C4-2B (cell line): ENCODE data around the gene OARD1.

Experiments
- H3K27ac ChIP-seq: fragments of 450-650 bp; 2 replicates; pipeline ENCODE4 v1.5.1; 2017
- ZFX ChIP-seq: fragments of 450-650 bp; IDR thresholded peaks from 2 replicates; pipeline ENCODE4 v1.6.1; 2017
- TF ChIP-seq, protein P1 (sequence below): fragments of 450-650 bp; conservative IDR thresholded peaks from 2 replicates; pipeline ENCODE4 v1.5.1; 2017; ENCODE audit warnings: mild to moderate bottlenecking

The OARD1 gene

DNA sequence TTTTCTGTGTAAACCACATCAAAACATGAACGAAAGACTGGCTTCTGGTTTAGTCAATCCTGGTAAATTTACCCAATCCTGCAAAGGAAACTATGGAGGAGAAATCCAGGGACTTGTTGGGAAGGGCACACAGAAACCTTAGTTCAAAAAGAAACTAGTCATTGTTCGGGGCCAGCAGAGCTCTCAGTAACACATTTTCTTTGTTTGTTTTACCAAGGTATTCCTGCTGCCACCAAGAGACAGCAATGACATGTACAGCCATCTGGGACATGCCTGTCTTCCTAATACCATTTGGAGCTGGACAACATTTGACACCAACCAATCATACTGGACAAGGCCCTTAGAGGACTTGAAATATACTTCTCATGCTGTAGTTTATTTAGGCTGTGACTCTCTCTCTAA lies 8.3 kb downstream of the OARD1 start:
- no peak for TF ChIP-seq ZFX
- TF ChIP-seq, protein P1, sequence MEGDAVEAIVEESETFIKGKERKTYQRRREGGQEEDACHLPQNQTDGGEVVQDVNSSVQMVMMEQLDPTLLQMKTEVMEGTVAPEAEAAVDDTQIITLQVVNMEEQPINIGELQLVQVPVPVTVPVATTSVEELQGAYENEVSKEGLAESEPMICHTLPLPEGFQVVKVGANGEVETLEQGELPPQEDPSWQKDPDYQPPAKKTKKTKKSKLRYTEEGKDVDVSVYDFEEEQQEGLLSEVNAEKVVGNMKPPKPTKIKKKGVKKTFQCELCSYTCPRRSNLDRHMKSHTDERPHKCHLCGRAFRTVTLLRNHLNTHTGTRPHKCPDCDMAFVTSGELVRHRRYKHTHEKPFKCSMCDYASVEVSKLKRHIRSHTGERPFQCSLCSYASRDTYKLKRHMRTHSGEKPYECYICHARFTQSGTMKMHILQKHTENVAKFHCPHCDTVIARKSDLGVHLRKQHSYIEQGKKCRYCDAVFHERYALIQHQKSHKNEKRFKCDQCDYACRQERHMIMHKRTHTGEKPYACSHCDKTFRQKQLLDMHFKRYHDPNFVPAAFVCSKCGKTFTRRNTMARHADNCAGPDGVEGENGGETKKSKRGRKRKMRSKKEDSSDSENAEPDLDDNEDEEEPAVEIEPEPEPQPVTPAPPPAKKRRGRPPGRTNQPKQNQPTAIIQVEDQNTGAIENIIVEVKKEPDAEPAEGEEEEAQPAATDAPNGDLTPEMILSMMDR, result no peak
- no peak overlapping the region for H3K27ac ChIP-seq

DNA sequence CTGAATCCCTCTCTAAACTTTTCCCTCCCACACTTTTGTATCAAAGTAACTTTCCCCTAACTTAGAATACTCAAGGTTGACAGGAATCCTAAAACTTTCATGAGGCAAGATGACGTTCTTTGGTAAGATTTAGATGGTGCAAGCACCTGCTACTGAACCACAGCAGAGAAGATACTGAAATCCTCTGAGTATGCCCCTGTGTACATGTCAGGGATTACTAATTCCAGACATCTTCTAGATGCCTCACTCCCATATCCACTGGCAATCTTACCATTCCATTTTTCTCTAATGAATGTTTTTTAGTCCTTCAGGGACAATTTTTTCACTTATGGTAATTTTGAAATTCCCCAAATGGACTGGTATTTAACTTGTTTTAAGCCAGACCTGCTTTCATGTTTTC lies 10.1 kb downstream of the OARD1 start:
- no peak for TF ChIP-seq ZFX
- TF ChIP-seq, protein P1, result no peak
- H3K27ac ChIP-seq, result no peak overlapping the region

DNA sequence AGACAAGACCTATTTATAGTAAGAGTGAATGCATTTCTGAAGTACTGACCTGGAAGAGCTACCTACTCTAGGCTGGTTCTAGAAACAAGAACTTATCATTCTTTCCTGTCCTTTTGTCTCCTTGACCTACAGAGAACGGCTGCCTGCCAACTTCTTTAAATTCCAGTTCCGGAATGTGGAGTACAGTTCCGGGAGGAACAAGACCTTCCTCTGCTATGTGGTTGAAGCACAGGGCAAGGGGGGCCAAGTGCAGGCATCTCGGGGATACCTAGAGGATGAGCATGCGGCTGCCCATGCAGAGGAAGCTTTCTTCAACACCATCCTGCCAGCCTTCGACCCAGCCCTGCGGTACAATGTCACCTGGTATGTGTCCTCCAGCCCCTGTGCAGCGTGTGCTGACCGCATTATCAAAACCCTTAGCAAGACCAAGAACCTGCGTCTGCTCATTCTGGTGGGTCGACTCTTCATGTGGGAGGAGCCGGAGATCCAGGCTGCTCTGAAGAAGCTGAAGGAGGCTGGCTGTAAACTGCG lies 10.9 kb downstream of the OARD1 start:
- H3K27ac ChIP-seq, result no peak overlapping the region
- TF ChIP-seq, protein P1, result no peak
- no peak for TF ChIP-seq ZFX

DNA sequence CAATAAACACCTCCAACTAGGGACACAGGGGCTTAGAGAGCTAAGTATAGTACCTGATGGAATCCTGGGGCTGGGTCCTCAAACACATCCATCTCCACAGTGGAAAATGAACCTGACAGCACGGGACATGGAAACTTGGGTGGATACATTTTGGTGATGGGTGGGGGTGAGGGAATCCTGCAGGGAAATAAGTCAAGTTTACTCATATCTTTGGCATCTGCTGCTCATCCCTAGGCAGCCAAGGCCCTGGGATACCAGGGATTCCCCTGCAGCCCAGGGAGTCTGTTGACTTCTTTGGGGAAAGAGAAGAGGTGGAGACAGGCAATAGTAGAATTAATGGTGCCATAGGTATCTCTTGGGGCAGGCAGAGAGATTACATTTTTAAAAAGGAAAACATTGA lies 12.6 kb downstream of the OARD1 start:
- no peak overlapping the region for H3K27ac ChIP-seq
- TF ChIP-seq, protein P1, result no peak
- no peak for TF ChIP-seq ZFX

DNA sequence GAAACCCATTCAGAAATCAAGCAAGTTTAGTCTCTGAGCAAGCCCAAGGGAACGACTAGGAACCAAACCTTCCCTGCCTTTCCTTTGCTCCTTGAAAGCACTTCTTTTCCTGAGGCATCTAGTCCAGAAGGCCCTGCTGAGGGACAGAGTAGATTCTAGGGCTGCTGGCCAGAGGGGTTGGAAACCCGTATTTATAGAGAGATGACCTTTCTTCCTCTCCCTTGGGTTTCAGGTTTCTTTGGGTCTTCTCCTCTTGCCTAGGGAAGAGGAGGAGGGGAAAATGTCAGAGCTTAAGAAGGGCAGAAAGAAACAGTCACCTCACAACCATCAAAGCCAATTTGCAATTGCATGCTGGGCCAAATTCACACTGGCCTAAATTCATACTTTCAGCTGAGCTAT lies 13.4 kb downstream of the OARD1 start:
- no peak overlapping the region for H3K27ac ChIP-seq

DNA sequence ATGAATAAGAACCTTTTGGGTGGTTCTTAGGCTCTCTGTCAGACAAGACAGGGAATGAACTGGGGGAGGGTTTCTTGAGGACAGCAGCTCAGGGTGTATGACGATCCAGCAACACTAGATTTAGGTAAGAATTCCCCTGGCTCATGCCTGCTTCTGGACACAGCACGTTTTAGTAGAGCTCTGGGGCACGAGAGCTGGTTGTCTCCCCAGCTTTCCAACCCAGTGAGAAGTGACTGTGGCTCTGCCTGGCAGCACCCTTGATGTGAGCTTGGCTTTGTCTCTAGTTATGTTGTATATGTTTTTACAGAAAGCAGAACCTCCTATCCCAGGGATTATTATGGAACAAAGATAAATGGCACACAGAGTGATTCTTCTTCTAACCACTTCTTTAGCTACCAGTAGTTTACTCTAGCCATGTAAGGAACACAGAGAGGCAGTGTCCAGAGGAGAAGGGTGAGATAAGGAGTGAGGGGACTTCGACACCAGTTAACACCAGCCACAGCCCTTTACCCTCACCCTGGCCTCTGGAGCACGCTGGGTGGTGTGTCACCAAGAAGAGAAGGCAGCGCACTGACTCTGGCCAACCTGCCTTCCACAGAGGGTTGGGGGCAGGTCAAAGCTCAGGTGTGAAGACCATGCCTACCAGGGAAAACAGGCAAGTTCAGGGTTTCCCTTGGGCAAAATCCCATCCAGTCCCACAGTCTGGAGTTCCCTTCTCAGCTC lies 15.2 kb downstream of the OARD1 start:
- H3K27ac ChIP-seq, result no peak overlapping the region

More for the DNA sequence above, 13.4 kb downstream of the OARD1 start:
- TF ChIP-seq, protein P1, result 0 out of 2 replicates have a peak, but pooled peaks have one; percentile 2
- no peak for TF ChIP-seq ZFX

DNA sequence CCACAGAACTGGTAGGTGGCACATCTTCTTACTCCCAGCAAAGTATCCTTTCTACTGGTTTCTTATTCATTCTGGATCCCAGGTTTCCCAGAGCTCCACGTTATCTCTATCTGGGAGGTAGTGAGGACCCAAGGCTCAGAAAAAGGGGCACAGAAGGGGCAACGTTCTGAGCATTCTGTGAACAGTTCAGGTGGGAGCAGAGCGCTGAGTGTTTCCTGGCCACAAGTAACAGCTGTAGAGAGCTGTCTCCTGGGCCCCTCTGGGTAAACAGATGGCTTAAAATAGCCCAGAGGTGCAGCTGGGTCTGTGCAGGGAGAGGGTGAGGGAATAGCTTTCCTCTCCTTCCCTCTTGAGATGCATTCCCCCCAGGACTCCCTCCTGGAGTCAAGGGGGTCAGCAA lies 17.0 kb downstream of the OARD1 start:
- no peak for TF ChIP-seq ZFX
- TF ChIP-seq, protein P1, result no peak
- no peak overlapping the region for H3K27ac ChIP-seq

More for the DNA sequence above, 15.2 kb downstream of the OARD1 start:
- TF ChIP-seq ZFX, result no peak
- TF ChIP-seq, protein P1, result no peak
